Anterior cingulate cortex (tissue), 58 donors: ENCODE data around the gene METRNL.
"Not testable (repeated sequence)": the region's sequence is repeated elsewhere in the genome, so short reads cannot be mapped to it uniquely, and the experiment has no call there.

Experiments used
- DNase-seq, 58 donors: peaks; one replicate each; lab custom pipeline; 2025; lab: John Stamatoyannopoulos, UW

Gene METRNL

GRCh38 chr17:83064732-83065659 is 14.4 kb upstream of the METRNL start:
- DNase-seq, result no peak

- DNase-seq, result no peak
Observed at GRCh38 chr17:83065660-83066542, 13.5 kb upstream of the METRNL start.

GRCh38 chr17:83066543-83066890 is 12.9 kb upstream of the METRNL start:
- not testable (repeated sequence) for DNase-seq

- DNase-seq, result no peak
Observed at GRCh38 chr17:83067071-83067717, 12.2 kb upstream of the METRNL start.

- no peak for DNase-seq
Observed at GRCh38 chr17:83067718-83068261, 11.6 kb upstream of the METRNL start.

- no peak for DNase-seq
Observed at GRCh38 chr17:83068641-83069570, 10.5 kb upstream of the METRNL start.

- no peak for DNase-seq
Observed at GRCh38 chr17:83069571-83069906, 9.9 kb upstream of the METRNL start.

GRCh38 chr17:83069931-83070742 is 9.3 kb upstream of the METRNL start:
- peak in 11 of 58 donors; percentile 4 to 50 (median 26) for DNase-seq

- DNase-seq, result no peak
Observed at GRCh38 chr17:83070800-83071341, 8.5 kb upstream of the METRNL start.

- no peak for DNase-seq
Observed at GRCh38 chr17:83071365-83071764, 8.0 kb upstream of the METRNL start.

- no peak for DNase-seq
Observed at GRCh38 chr17:83071966-83072562, 7.3 kb upstream of the METRNL start.

GRCh38 chr17:83072600-83073358 is 6.6 kb upstream of the METRNL start:
- no peak for DNase-seq

GRCh38 chr17:83073389-83074063 is 5.9 kb upstream of the METRNL start:
- no peak for DNase-seq

GRCh38 chr17:83074486-83075223 is 4.8 kb upstream of the METRNL start:
- no peak for DNase-seq

GRCh38 chr17:83075270-83075880 is 4.0 kb upstream of the METRNL start:
- no peak for DNase-seq

- no peak for DNase-seq
Observed at GRCh38 chr17:83076938-83077337, 2.5 kb upstream of the METRNL start.
